DMS153 (cell line): ENCODE data around the gene RAD21L1.

Source experiments
- DNase-seq: peaks from one replicate; lab custom pipeline; 2025; lab: John Stamatoyannopoulos, UW

The RAD21L1 gene

GRCh38 chr20:1296117-1296610 is 70.3 kb downstream of the RAD21L1 start:
- no peak for DNase-seq

- DNase-seq, result no peak
Measured at GRCh38 chr20:1296922-1297321, 71.1 kb downstream of the RAD21L1 start.

GRCh38 chr20:1297486-1297885 is 71.6 kb downstream of the RAD21L1 start:
- no peak for DNase-seq

GRCh38 chr20:1298166-1298565 is 72.3 kb downstream of the RAD21L1 start:
- no peak for DNase-seq

- no peak for DNase-seq
Measured at GRCh38 chr20:1298888-1299511, 73.2 kb downstream of the RAD21L1 start.

- DNase-seq, result peak; percentile 26
Measured at GRCh38 chr20:1299522-1299921, 73.7 kb downstream of the RAD21L1 start.

- no peak for DNase-seq
Measured at GRCh38 chr20:1300083-1300840, 74.4 kb downstream of the RAD21L1 start.

GRCh38 chr20:1301031-1301529 is 75.2 kb downstream of the RAD21L1 start:
- DNase-seq, result no peak

- no peak for DNase-seq
Measured at GRCh38 chr20:1302685-1303541, 77.1 kb downstream of the RAD21L1 start.

- no peak for DNase-seq
Measured at GRCh38 chr20:1304710-1305515, 79.1 kb downstream of the RAD21L1 start.
